ENCODE data around the gene PFKFB1.
"Not testable (repeated sequence)": the region's sequence is repeated elsewhere in the genome, so short reads cannot be mapped to it uniquely, and the experiment has no call there.

Gene PFKFB1

GRCh38 chrX:54992911-54993622 is 921 bp downstream of the PFKFB1 start:
- DNase-seq: no peak

DNA sequence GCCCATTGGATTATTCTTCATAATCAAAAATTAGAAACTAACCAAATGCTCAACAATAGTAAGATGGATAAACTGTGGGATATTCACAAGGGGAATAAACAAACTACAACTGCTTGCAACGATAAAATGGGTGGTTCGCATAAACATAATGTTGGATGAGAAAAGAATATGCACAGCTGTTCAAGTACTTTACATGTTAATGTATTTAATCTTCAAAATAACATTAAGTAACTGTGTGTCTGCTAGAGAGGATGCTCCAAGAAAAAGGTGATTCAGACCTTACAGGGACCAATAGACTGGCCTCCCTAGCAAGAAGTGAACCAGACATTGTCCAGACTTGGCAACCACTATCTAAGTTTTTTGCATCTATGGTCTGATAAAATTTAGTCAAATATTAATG is 2.3 kb downstream of the PFKFB1 start:
- DNase-seq: no peak

DNA sequence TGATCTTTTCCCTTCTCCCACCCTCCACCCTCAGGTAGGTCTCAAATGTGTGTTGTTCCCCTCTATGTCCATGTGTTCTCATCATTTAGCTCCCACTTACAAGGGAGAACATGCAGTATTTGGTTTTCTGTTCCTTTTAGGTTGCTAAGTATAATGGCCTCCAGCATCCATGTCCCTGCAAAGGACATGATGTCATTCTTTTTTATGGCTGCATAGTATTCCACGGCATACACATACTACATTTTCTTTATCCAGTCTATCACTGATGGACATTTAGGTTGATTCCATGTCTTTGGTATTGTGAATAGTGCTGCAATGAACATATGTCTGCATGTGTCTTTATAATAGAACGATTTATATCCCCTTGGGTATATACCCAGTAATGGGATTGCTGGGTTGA is 10.7 kb downstream of the PFKFB1 start:
- DNase-seq: not testable (repeated sequence)

GRCh38 chrX:54980334-54980733 is 13.7 kb downstream of the PFKFB1 start:
- no peak for DNase-seq

- no peak for DNase-seq
Observed at GRCh38 chrX:54979432-54979831, 14.6 kb downstream of the PFKFB1 start.

- no peak for DNase-seq
Observed at GRCh38 chrX:54978448-54978847, 15.5 kb downstream of the PFKFB1 start.

DNA sequence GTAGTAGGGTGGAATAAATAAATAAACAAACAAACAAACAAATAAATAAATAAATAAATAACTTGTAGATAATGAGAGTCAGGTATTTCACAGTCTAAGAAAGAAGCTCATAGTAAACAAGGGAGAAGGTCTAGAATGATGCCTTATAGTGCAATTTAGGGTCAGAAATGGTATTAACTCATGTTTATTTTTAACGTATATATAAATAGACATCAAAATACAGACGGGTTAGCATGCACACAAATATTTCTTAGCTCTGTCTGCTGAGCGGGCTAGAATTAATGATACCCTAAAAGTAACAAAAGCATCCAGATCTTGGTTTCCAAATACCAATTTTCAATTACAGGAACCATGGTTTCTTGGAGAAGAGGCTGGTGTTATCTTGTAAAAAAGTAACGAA is 16.6 kb downstream of the PFKFB1 start:
- no peak for DNase-seq

- DNase-seq: no peak
Observed at GRCh38 chrX:54964766-54965497, 29.1 kb downstream of the PFKFB1 start.

DNA sequence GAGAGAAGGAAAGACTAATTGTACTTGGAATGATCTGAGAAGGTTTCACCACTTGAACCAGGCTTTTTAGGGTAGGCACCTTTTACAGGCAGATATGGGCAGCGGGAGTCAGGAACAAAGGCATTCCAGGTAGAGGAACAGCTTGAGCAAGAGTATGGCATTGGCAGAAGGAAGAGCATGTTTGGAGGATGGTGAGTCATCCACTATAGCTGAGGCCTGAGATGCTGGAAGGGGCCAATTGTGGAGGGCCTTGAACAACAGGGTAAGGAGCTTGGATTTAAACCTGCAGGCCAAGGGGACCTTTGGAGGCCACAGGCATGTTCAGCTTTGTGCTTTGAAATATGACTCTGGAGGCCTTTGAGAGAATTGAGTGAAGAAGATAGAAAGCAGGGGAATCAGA is 32.2 kb downstream of the PFKFB1 start:
- DNase-seq: no peak

DNA sequence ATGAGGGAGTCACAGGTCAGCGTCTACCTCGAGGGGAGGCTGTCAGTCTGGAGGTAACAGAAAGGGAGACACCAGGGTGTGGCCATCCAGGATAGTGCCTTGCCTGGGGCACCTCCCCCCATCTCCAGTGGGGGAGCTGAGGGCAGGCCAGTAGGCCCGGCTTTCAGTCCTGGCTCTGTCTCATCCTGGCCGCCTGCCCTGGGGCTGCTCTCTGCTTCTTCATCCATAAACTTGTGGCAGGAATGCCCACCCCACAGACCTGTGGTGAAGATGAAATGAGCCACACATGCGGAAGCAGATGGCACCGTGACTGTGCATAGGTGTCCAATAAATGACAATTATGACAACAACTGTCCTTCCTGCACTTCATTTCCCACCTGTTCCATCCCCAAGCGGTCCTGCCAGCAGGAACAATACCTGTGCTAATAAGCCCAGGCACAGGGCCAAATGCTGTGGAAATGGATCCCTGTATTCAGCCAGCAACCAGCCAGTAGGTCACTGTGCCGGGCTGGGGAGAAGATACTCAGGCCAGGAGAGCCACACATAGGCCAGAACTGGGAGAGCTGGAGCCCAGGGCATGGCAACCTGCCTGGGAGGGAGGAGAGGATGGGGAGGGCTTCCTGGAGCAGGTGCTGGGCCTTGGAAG is 43.1 kb downstream of the PFKFB1 start:
- peak; percentile 83 for DNase-seq

GRCh38 chrX:54945224-54945623 is 48.8 kb downstream of the PFKFB1 start:
- DNase-seq: no peak

- no peak for DNase-seq
Observed at GRCh38 chrX:54944816-54945215, 49.2 kb downstream of the PFKFB1 start.

DNA sequence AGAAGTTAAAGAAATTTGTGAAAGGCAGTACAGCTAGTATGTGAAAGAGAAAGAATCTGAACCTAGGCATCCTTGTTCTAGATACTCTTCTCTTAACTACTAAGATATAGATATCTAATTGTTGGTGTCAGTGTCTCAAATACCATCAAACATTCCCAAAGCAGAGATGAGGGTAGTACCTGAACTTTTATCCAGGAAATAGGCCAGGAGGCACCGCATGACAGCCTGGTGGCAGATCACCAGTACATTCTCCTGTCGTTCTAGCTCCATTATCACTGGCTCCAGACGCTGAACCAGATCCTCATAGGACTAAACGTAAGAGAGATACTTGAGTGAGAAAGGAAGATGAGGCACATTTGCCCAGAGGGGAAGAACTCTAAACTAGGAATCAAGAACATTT is 56.6 kb downstream of the PFKFB1 start:
- no peak for DNase-seq

DNA sequence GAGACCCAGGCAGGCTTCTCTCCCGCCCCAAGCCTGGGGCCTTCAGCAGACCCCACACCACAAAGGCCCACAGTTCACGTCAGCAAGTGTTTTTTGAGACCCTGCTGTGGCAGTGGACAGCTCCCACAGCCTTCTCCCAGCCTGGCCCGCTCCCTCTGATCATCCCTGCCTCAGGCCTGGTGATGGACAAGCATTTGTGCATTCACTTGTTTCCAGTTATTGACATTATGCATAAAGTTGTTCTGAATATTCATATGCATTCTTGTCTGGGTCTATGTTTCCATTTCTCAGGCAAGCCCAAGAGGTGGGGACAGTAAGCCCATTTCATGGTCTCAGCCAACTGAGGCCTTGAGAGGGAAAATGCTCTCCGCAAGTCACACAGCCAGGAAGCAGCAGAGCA is 58.7 kb downstream of the PFKFB1 start:
- DNase-seq: no peak

- no peak for DNase-seq
Observed at GRCh38 chrX:54934890-54935289, 59.1 kb downstream of the PFKFB1 start.

DNA sequence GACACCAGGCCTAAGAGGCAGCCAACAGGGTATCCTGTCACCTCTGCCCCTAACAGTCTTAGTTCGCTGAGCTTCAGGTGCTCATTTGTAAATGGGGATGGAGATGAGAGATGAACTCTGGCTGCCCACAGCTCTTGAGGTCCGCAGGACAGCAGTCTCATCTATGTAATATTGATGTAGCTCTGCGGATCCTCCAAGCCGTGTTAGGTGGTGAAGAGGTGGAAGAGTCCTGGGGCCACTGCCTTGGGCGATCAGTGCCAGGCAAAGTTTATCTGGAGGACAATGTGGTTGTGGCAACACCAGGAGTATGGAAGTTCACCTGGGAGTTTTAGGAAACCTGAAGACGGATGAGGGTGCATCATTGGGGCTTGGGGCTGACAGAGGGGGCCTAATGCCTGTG is 59.9 kb downstream of the PFKFB1 start:
- no peak for DNase-seq

- DNase-seq: no peak
Observed at GRCh38 chrX:54933150-54933826, 60.7 kb downstream of the PFKFB1 start.

- no peak for DNase-seq
Observed at GRCh38 chrX:54931107-54931506, 62.9 kb downstream of the PFKFB1 start.

DNA sequence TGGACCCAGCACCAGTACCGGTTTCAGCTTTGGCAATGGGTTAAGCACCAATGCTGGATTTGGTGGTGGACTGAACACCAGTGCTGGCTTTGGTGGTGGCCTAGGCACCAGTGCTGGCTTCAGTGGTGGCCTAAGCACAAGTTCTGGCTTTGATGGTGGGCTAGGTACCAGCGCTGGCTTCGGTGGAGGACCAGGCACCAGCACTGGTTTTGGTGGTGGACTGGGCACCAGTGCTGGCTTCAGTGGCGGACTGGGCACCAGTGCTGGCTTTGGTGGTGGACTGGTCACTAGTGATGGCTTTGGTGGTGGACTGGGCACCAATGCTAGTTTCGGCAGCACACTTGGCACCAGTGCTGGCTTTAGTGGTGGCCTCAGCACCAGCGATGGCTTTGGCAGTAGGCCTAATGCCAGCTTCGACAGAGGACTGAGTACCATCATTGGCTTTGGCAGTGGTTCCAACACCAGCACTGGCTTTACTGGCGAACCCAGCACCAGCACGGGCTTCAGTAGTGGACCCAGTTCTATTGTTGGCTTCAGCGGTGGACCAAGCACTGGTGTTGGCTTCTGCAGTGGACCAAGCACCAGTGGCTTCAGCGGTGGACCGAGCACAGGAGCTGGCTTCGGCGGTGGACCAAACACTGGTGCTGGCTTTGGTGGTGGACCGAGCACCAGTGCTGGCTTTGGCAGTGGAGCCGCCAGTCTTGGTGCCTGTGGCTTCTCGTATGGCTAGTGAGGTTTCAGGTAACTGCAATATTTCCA is 63.5 kb downstream of the PFKFB1 start:
- no peak for DNase-seq

DNA sequence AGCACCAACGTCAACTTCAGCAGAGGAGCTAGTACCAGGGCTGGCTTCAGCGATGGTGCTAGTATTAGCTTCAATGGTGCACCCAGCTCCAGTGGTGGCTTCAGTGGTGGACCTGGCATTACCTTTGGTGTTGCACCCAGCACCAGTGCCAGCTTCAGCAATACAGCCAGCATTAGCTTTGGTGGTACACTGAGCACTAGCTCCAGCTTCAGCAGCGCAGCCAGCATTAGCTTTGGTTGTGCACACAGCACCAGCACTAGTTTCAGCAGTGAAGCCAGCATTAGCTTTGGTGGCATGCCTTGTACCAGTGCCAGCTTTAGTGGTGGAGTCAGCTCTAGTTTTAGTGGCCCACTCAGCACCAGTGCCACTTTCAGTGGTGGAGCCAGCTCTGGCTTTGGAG is 65.1 kb downstream of the PFKFB1 start:
- DNase-seq: no peak

- DNase-seq: no peak
Observed at GRCh38 chrX:54926978-54927377, 67.0 kb downstream of the PFKFB1 start.

- DNase-seq: no peak
Observed at GRCh38 chrX:54923376-54923775, 70.6 kb downstream of the PFKFB1 start.

- DNase-seq: no peak
Observed at GRCh38 chrX:54922547-54922946, 71.4 kb downstream of the PFKFB1 start.

Data from NCI-H1105 treated with DMSO at 0.1 percent for 48 hours (cell line).